ENCODE data around the gene IQGAP1. TPM values are rescaled to one million over a fixed set of nuclear protein-coding genes. Genes with fewer than 3 reads are reported as not detected.
A peak's percentile ranks its signal among the peaks of the same experiment; 100 is the strongest.

The IQGAP1 gene
- total and polyA plus RNA-seq, 2 of the 13 experiments (the other 11 are each of a cell fraction or from before 2014, with no cell fraction given): 29.5 to 37.9 TPM

DNA sequence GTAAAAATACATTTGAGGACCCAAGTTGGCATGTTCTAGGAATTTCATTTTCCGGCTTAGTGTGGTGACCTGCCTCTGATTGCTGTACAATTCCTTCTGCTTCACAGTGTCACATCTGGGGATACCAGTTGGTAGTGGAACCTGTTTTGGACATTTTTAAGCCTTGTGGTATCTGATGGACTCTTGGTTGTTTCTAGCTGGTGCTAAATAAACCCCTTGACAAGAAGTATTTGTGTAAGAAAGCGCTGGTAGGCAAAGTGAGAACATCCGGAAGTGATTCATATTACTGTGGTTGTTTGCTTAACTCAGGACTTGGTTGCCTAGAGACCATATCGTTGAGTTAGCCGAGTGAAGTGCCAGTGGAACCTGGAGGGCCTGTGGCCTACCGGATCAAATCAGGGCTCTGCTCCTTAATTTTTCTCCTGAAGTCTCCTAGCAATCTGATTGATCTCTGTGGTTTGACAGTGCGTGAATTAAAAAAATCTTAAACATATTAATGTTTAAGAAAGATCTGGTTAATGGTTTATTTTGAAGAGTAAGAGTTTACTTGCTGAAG lies 12.8 kb downstream of the IQGAP1 start (continued):
- TF ChIP-seq, protein P1, sequence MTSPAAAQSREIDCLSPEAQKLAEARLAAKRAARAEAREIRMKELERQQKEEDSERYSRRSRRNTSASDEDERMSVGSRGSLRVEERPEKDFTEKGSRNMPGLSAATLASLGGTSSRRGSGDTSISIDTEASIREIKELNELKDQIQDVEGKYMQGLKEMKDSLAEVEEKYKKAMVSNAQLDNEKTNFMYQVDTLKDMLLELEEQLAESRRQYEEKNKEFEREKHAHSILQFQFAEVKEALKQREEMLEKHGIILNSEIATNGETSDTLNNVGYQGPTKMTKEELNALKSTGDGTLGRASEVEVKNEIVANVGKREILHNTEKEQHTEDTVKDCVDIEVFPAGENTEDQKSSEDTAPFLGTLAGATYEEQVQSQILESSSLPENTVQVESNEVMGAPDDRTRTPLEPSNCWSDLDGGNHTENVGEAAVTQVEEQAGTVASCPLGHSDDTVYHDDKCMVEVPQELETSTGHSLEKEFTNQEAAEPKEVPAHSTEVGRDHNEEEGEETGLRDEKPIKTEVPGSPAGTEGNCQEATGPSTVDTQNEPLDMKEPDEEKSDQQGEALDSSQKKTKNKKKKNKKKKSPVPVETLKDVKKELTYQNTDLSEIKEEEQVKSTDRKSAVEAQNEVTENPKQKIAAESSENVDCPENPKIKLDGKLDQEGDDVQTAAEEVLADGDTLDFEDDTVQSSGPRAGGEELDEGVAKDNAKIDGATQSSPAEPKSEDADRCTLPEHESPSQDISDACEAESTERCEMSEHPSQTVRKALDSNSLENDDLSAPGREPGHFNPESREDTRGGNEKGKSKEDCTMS (CRISPR knock-in tag; conservative IDR thresholded peaks at IDR 0.05): no peak
- TF ChIP-seq PHF21A (CRISPR knock-in tag; IDR thresholded peaks at IDR 0.05) (no peak), ZNF572 (CRISPR knock-in tag; IDR thresholded peaks at IDR 0.05) (no peak), ATAD3A (CRISPR knock-in tag; IDR thresholded peaks at IDR 0.05) (no peak), ZNF646 (CRISPR knock-in tag; IDR thresholded peaks at IDR 0.05) (no peak), ZNF761 (CRISPR knock-in tag; conservative IDR thresholded peaks at IDR 0.05) (no peak), ZSCAN12 (CRISPR knock-in tag; IDR thresholded peaks at IDR 0.05) (no peak), ZNF17 (CRISPR knock-in tag; IDR thresholded peaks at IDR 0.05) (no peak), RXRB (CRISPR knock-in tag; IDR thresholded peaks at IDR 0.05; ENCODE audit: borderline replicate concordance) (peak; percentile 17; the same call in 1 of the 2 replicates), REPIN1 (CRISPR knock-in tag; IDR thresholded peaks at IDR 0.05; ENCODE audit: borderline replicate concordance, low read depth) (no peak), CREB3 (CRISPR knock-in tag; IDR thresholded peaks at IDR 0.05) (no peak), ZNF362 (CRISPR knock-in tag; IDR thresholded peaks at IDR 0.05; ENCODE audit: borderline replicate concordance) (no peak)

All from HepG2 (cell line).